ENCODE data around the gene KLF13. TPM values are rescaled to one million over a fixed set of nuclear protein-coding genes. Genes with fewer than 3 reads are reported as not detected.

Gene KLF13
- total RNA-seq, 1 experiment from 2014 or later: 60.1 TPM

DNA sequence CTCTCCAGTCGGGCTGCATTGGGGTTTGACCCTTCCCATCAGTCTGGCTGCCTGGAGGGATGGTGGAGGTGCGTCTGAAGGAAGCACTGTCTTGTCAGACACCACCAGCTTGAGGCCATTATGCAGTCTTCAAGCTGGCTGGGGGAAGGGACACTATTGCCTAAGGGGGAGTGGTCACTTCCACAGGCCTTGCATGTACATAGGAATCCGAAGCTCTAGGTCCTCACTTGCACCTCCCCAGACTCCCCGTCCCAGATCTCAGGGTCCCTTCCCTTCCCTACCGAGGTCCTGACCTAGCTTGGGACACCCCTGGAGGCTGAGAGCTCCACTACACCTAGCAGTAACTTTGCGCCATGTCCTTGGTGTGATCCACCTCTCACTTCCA lies 48.6 kb upstream of the KLF13 start:
- Histone ChIP-seq H3K9me2 (ENCODE audit: insufficient read depth) (no peaks in the 10 kb centered on the region), H3K27me3 (ENCODE audit: insufficient read depth, low read length) (no peaks in the 10 kb centered on the region), H3K27ac (ENCODE audit: low read depth, low read length) (no peak overlapping the region), H3K4me1 (ENCODE audit: control insufficient read depth in 1 of 2, insufficient read depth in 2 of 2, low read length in 2 of 2) (no peaks in the 10 kb centered on the region), H3K4me3 (replicated peaks in 1 of 2; ENCODE audit: low read depth in 1 of 2, low read length in 2 of 2) (no peak overlapping the region), H3K36me3 (ENCODE audit: control insufficient read depth in 1 of 2, insufficient read depth in 2 of 2, low read length in 2 of 2) (no peaks in the 10 kb centered on the region), H3K79me2 (ENCODE audit: insufficient read depth, low read length) (no peaks in the 10 kb centered on the region), H4K20me1 (ENCODE audit: insufficient read depth) (no peaks in the 10 kb centered on the region), H3K9me3 (ENCODE audit: control insufficient read depth in 1 of 2, insufficient read depth in 1 of 2, low read depth in 1 of 2, low read length in 2 of 2) (no peaks in the 10 kb centered on the region), H2AFZ (ENCODE audit: low read depth, low read length, poor library complexity, severe bottlenecking) (no peak overlapping the region), H3K9ac (ENCODE audit: low read length) (no peak overlapping the region), H3K4me2 (ENCODE audit: low read length) (no peak overlapping the region)
- TF ChIP-seq FOSL1 (IDR thresholded peaks at IDR 0.05; ENCODE audit: low read depth): no peak
- TF ChIP-seq TCF7L2 (IDR thresholded peaks at IDR 0.05; ENCODE audit: borderline replicate concordance, extremely low read depth, insufficient read depth, insufficient read length): no peak
- TF ChIP-seq, protein P1, sequence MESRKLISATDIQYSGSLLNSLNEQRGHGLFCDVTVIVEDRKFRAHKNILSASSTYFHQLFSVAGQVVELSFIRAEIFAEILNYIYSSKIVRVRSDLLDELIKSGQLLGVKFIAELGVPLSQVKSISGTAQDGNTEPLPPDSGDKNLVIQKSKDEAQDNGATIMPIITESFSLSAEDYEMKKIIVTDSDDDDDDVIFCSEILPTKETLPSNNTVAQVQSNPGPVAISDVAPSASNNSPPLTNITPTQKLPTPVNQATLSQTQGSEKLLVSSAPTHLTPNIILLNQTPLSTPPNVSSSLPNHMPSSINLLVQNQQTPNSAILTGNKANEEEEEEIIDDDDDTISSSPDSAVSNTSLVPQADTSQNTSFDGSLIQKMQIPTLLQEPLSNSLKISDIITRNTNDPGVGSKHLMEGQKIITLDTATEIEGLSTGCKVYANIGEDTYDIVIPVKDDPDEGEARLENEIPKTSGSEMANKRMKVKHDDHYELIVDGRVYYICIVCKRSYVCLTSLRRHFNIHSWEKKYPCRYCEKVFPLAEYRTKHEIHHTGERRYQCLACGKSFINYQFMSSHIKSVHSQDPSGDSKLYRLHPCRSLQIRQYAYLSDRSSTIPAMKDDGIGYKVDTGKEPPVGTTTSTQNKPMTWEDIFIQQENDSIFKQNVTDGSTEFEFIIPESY (IDR thresholded peaks at IDR 0.05; ENCODE audit: extremely low read depth, insufficient replicate concordance, low read length): no peak
- ChIA-PET POLR2A (no interaction called here), CTCF (no interaction called here), RAD21 (ENCODE audit: low non-redundant PET in 1 of 2, low total read pairs in 2 of 2, uncharacterized antibody in 2 of 2, unreplicated experiment in 2 of 2) (no interaction called here)
- ATAC-seq (no peak), DNase-seq (ENCODE audit: low read depth, low spot score) (no peak)
- intact Hi-C loops (cut with micrococcal nuclease): no loop called here
- no TSS peak for BruUV-seq (replicated peaks)

DNA sequence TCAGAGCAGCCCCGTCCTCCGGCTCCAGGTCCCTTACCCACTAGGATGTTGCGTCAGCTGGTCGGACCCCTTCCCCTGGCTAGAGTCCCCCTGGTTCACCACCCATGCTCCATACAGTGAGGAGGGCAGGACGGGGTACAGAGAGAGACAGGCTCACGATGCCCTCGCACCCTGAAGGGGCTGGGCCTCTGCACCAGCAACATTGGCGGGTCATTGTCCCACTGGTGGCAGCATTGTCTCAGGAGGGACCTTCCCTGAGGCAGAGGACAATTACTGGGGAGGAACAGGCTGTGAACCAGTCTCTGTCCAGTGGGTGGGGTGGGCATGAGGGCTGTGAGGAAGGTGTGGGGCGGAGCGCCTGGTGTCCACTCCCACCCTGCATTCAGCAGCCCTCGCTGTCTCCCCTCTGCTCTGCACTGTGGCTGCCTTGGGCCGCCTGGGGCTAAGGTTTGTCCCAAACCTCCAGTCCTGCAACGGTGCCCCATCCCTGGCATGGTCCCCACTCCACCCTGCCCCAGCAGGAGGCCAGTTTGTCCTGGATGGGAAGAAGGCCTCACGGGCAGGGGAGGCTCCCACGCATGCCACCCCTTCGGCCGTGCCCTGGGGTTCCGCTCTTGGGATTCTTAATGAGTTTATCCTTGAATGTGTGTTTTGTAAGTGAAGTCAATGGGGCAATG lies 48.0 kb upstream of the KLF13 start:
- CTCF ChIA-PET: no interaction called here
- ATAC-seq: no peak
- Histone ChIP-seq H3K9me3 (ENCODE audit: control insufficient read depth in 1 of 2, insufficient read depth in 1 of 2, low read depth in 1 of 2, low read length in 2 of 2) (no peaks in the 10 kb centered on the region), H2AFZ (ENCODE audit: low read depth, low read length, poor library complexity, severe bottlenecking) (no peak overlapping the region), H3K4me1 (ENCODE audit: control insufficient read depth in 1 of 2, insufficient read depth in 2 of 2, low read length in 2 of 2) (no peaks in the 10 kb centered on the region), H3K4me2 (ENCODE audit: low read length) (no peak overlapping the region), H3K9ac (ENCODE audit: low read length) (no peak overlapping the region), H3K27ac (ENCODE audit: low read depth, low read length) (no peak overlapping the region), H3K79me2 (ENCODE audit: insufficient read depth, low read length) (no peaks in the 10 kb centered on the region), H3K27me3 (ENCODE audit: insufficient read depth, low read length) (no peaks in the 10 kb centered on the region), H3K9me2 (ENCODE audit: insufficient read depth) (no peaks in the 10 kb centered on the region), H3K36me3 (ENCODE audit: control insufficient read depth in 1 of 2, insufficient read depth in 2 of 2, low read length in 2 of 2) (no peaks in the 10 kb centered on the region), H4K20me1 (ENCODE audit: insufficient read depth) (no peaks in the 10 kb centered on the region), H3K4me3 (replicated peaks in 1 of 2; ENCODE audit: low read depth in 1 of 2, low read length in 2 of 2) (no peak overlapping the region)
- DNase-seq (ENCODE audit: low read depth, low spot score): no peak
- POLR2A ChIA-PET: no interaction called here
- intact Hi-C loops (cut with micrococcal nuclease): no loop called here
- TF ChIP-seq RAD21 (IDR thresholded peaks at IDR 0.05; ENCODE audit: low read depth) (no peak), ZNF274 (IDR thresholded peaks at IDR 0.05; ENCODE audit: low read depth, low read length) (no peak), EZH2phosphoT487 (IDR thresholded peaks at IDR 0.05; ENCODE audit: borderline replicate concordance) (no peak)
- RAD21 ChIA-PET (ENCODE audit: low non-redundant PET in 1 of 2, low total read pairs in 2 of 2, uncharacterized antibody in 2 of 2, unreplicated experiment in 2 of 2): no interaction called here
- BruUV-seq (replicated peaks): no TSS peak

Measured in HCT116 (cell line).